Right lobe of liver (tissue), 4 donors: ENCODE measurements around the gene HERC6.

Experiments used
- POLR2A ChIP-seq: fragments of 450-650 bp; IDR thresholded peaks from one replicate; pipeline ENCODE4 v1.6.1; 2017; ENCODE audit warnings: antibody characterized with exemption, mild to moderate bottlenecking
- TF ChIP-seq, protein P1 (sequence below), 4 donors: fragments of 200-600 bp in 3 of 4; fragments of 450-650 bp in 1 of 4; IDR thresholded peaks; one replicate each; pipeline versions ENCODE4 v1.5.1 to v1.8.0; 2016 to 2022; ENCODE audit warnings: antibody characterized with exemption in 4 of 4, mild to moderate bottlenecking in 2 of 4
- donor health status: DM: no; HTN: no; CAD: no.
- donor health status: DM: no; HTN: no; CAD: no.
- donor health status: DM: no; HTN: yes; CAD: no.

DNA sequence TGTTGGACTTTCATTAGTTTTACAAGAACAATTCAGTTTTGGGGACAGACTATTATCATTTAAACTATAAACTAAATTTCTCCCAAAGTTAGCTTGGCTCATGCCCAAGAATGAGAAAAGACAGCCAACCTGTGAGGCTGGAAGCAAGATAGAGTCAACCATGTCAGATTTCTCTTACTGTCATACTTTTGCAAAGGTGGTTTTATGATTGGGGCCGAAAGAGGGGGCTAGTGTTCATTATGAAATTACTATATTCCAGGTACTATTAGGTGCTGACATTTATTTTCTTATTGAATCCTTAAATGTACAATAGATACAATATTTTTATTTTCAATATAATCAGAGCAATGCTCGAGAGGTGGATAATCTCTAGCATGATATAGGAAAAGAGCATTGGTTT is 30.6 kb downstream of the HERC6 start:
- no peak for TF ChIP-seq POLR2A
- TF ChIP-seq, protein P1, sequence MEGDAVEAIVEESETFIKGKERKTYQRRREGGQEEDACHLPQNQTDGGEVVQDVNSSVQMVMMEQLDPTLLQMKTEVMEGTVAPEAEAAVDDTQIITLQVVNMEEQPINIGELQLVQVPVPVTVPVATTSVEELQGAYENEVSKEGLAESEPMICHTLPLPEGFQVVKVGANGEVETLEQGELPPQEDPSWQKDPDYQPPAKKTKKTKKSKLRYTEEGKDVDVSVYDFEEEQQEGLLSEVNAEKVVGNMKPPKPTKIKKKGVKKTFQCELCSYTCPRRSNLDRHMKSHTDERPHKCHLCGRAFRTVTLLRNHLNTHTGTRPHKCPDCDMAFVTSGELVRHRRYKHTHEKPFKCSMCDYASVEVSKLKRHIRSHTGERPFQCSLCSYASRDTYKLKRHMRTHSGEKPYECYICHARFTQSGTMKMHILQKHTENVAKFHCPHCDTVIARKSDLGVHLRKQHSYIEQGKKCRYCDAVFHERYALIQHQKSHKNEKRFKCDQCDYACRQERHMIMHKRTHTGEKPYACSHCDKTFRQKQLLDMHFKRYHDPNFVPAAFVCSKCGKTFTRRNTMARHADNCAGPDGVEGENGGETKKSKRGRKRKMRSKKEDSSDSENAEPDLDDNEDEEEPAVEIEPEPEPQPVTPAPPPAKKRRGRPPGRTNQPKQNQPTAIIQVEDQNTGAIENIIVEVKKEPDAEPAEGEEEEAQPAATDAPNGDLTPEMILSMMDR (IDR thresholded peaks at IDR 0.05) = no peak
